ENCODE measurements around the gene METAP2.

The METAP2 gene

DNA sequence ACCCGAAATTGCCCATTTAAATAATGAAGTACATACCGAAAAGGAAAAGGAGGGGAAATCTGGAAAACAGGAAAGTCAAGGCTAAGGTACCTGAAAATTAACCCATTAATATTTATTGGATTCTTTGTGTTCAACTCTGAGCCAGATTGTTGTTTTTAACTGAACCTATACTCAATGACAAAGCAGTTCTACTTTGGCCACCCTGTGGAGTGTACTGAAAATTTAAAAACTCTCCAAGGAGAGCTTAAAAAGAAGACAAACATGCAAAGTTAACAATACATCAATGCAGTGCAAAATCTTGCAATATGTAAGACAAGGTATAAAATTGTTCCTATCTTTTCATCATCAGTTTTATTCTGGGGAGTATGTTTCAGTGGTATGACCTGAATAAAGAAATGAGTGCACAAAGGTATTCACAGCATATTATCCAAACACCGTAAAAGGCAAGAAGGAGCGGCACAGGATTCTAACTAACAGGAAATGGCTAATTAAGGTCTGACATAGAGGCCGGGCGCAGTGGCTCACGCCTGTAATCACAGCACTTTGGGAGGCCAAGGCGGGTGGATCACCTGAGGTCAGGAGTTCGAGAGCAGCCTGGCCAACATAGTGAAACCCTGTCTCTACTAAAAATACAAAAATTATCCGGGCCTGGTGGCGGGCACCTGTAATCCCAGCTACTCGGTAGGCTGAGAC, 75.6 kb downstream of the METAP2 start:
- DNase-seq (ENCODE audit: low read depth), result no peak

DNA sequence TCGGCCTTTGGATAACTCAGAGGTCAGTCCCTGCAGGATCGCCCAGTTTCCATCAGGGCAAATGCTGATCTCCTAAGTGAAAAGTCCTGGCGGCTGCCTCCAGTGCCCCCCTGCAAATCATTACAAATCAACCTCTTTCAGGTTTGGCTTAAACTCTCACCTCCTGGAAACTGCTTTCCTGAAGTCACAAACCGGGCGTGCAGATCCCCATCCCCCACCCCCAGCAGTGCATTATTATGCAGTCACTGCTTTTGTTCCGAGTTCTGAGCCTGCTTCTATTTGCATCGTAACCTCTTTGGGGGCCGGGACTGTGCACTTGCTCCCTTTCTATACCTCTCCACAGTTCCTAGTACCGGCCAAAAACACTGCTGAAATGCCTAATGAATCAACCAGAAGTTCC, 77.4 kb downstream of the METAP2 start, which contains the start of gene USP44:
USP44 (minus strand) TSS at position 172 of the 400 bp plus-strand sequence. CDS start 17,220 bp downstream, outside the sequence.
- no peak for DNase-seq (ENCODE audit: low read depth)

DNA sequence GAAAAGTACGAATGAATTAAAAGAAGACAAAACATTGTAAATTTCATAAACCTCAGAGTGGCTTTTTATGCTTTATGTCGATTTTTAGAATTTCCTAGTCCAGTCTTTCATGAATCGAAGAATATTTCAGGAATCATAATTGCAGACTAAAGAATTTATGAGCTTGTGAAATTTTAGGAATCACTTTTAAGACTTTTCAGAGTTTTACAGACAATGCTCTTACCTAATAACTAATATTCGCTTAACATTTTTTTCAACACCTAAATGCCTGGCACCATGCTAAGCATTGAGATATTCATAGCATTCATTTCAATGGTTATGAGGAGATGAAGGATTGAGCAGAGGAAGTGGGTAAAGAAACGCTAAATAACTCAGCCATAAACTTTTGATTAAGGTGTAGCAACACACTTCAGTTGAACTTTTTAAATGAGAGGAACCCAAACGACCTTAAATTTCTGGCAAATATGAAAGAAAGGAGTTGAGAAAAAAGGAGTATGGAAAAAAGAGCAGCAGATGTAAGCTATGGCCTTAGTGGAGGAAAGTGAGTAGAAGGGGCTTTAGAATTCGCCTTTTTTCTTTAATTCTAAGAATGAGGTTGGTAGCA, 78.1 kb downstream of the METAP2 start:
- no peak for DNase-seq (ENCODE audit: low read depth)

DNA sequence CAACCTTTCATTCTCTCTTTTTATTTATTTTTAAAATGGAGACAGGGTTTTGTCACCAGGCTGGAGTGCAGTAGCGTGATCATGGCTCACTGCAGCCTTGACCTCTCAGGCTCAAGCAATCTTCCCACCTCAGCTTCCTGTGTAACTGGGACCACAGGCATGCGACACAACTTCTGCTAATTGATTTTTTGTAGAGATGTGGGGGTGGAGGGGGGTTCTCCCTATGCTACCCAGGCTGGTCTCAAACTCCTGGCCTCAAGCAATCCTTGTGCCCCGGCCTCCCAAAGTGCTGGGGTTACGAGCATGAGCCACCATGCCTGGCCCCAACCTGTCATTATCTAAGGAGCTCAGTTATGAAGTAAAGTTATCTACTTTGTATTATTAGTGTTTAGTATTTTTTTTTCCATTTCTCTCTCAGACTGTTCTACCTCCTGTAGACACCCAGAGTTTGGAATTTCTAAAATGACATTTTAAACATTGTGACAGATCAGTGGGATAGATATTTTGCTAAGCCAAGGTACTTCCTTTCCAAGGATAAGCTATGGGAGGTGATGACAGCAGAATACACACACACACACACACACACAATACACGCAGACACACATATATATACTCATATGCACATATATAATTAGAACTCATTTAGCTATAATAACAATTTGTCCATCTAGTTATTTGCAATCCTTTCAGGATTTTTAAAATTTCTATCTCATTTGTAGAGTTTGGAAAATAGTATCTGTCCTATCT, 79.4 kb downstream of the METAP2 start:
- no peak for DNase-seq (ENCODE audit: low read depth)

GRCh38 chr12:95554532-95555071, 80.7 kb downstream of the METAP2 start:
- DNase-seq (ENCODE audit: low read depth), result no peak

GRCh38 chr12:95557625-95558024, 83.7 kb downstream of the METAP2 start:
- DNase-seq (ENCODE audit: low read depth), result no peak
